ENCODE measurements around the gene SMAD3.
"Not testable (repeated sequence)": the region's sequence is repeated elsewhere in the genome, so short reads cannot be mapped to it uniquely, and the experiment has no call there.

The SMAD3 gene

GRCh38 chr15:67110958-67111864, 45.8 kb downstream of the SMAD3 start:
- no peak for DNase-seq (ENCODE audit: low read depth)

- DNase-seq (ENCODE audit: low read depth): no peak
These were observed 48.6 kb downstream of the SMAD3 start for GRCh38 chr15:67114046-67114445.

- DNase-seq (ENCODE audit: low read depth): no peak
These were observed 49.6 kb downstream of the SMAD3 start for GRCh38 chr15:67114846-67115585.

GRCh38 chr15:67115586-67115969, 50.2 kb downstream of the SMAD3 start:
- no peak for DNase-seq (ENCODE audit: low read depth)

GRCh38 chr15:67116742-67117141, 51.3 kb downstream of the SMAD3 start:
- DNase-seq (ENCODE audit: low read depth): no peak

GRCh38 chr15:67117370-67117769, 52.0 kb downstream of the SMAD3 start:
- no peak for DNase-seq (ENCODE audit: low read depth)

- DNase-seq (ENCODE audit: low read depth): no peak
These were observed 53.4 kb downstream of the SMAD3 start for GRCh38 chr15:67118808-67119207.

GRCh38 chr15:67119238-67119846, 53.9 kb downstream of the SMAD3 start:
- DNase-seq (ENCODE audit: low read depth): no peak

GRCh38 chr15:67120009-67120838, 54.8 kb downstream of the SMAD3 start:
- no peak for DNase-seq (ENCODE audit: low read depth)

GRCh38 chr15:67120839-67121643, 55.6 kb downstream of the SMAD3 start:
- DNase-seq (ENCODE audit: low read depth): no peak

GRCh38 chr15:67121644-67122605, 56.5 kb downstream of the SMAD3 start:
- DNase-seq (ENCODE audit: low read depth): no peak

- DNase-seq (ENCODE audit: low read depth): not testable (repeated sequence)
These were observed 57.4 kb downstream of the SMAD3 start for GRCh38 chr15:67122816-67123215.

GRCh38 chr15:67123291-67123690, 57.9 kb downstream of the SMAD3 start:
- not testable (repeated sequence) for DNase-seq (ENCODE audit: low read depth)

- no peak for DNase-seq (ENCODE audit: low read depth)
These were observed 58.7 kb downstream of the SMAD3 start for GRCh38 chr15:67124111-67124510.

GRCh38 chr15:67124911-67125588, 59.6 kb downstream of the SMAD3 start:
- no peak for DNase-seq (ENCODE audit: low read depth)

- DNase-seq (ENCODE audit: low read depth): peak; percentile 96
These were observed 60.4 kb downstream of the SMAD3 start for GRCh38 chr15:67125589-67126502.

- DNase-seq (ENCODE audit: low read depth): no peak
These were observed 61.3 kb downstream of the SMAD3 start for GRCh38 chr15:67126551-67127330.
